ENCODE results near the gene HPSE2. TPM values are rescaled to one million over a fixed set of nuclear protein-coding genes. Genes with fewer than 3 reads are reported as not detected.

Gene HPSE2
- total RNA-seq, 4 donors from 2014 or later, result not detected

- DNase-seq, result no peak
- Histone ChIP-seq H3K4me1 (peaks cover 7 to 18% of the 10 kb centered on the region in 2 donors), H3K27me3 (no peaks in the 10 kb centered on the region), H3K36me3 (no peaks in the 10 kb centered on the region), H3K4me3 (replicated peaks in 1 of 3) (no peak overlapping the region), H3K9me3 (no peaks in the 10 kb centered on the region), H3K27ac (no peak overlapping the region)
- no peak for TF ChIP-seq CTCF (IDR thresholded peaks at IDR 0.05)
- TF ChIP-seq POLR2A (IDR thresholded peaks at IDR 0.05), result no peak
- intact Hi-C loops (cut with DNase I), result no loop called here
Observed at GRCh38 chr10:98449287-98449686, 786.4 kb downstream of the HPSE2 start.

GRCh38 chr10:98446661-98447221 lies 788.9 kb downstream of the HPSE2 start, which contains the start of gene HPS1:
HPS1 (minus strand) TSS chr10:98446935; CDS start chr10:98443240, 3,695 bp downstream.
- Histone ChIP-seq H3K27me3 (no peaks in the 10 kb centered on the region), H3K4me1 (peaks cover 7 to 18% of the 10 kb centered on the region in 2 donors), H3K36me3 (peaks cover 5 to 7% of the 10 kb centered on the region in 2 donors), H3K9me3 (no peaks in the 10 kb centered on the region), H3K4me3 (replicated peaks in 1 of 3) (peak within 1 kb of the TSS; percentile 58 to 79 (median 77)), H3K27ac (peak within 1 kb of the TSS; percentile 74 to 89 (median 87))
- no peak for TF ChIP-seq CTCF (IDR thresholded peaks at IDR 0.05)
- TF ChIP-seq POLR2A (IDR thresholded peaks at IDR 0.05), result peak; percentile 58 to 85
- peak; percentile 78 to 79 for DNase-seq
- intact Hi-C loops (cut with DNase I), result no loop called here
- 6 to 44% methylated on average over 3 to 23 of the region's 47 CpGs for WGBS, 2 donors

- Histone ChIP-seq H3K27ac (peak overlapping the region; percentile 74 to 89 (median 87)), H3K4me3 (replicated peaks in 1 of 3) (peak overlapping the region; percentile 58 to 79 (median 77)), H3K27me3 (no peaks in the 10 kb centered on the region), H3K36me3 (peaks cover 5 to 7% of the 10 kb centered on the region in 2 donors), H3K9me3 (no peaks in the 10 kb centered on the region), H3K4me1 (peaks cover 7 to 18% of the 10 kb centered on the region in 2 donors)
- TF ChIP-seq POLR2A (IDR thresholded peaks at IDR 0.05) (no peak), CTCF (IDR thresholded peaks at IDR 0.05) (no peak)
- intact Hi-C loops (cut with DNase I), result no loop called here
- DNase-seq, result peak; percentile 32 to 37
- WGBS, 2 donors, result 17 to 21% methylated on average over 25 of the region's 28 CpGs
Observed at GRCh38 chr10:98446151-98446660, 789.4 kb downstream of the HPSE2 start.

GRCh38 chr10:98445200-98445812 lies 790.3 kb downstream of the HPSE2 start:
- Histone ChIP-seq H3K27me3 (no peaks in the 10 kb centered on the region), H3K36me3 (peaks cover 5 to 15% of the 10 kb centered on the region in 2 donors), H3K27ac (peak overlapping the region in 1 of 3 donors; percentile 87), H3K9me3 (no peaks in the 10 kb centered on the region), H3K4me3 (replicated peaks in 1 of 3) (no peak overlapping the region), H3K4me1 (peaks cover 7 to 18% of the 10 kb centered on the region in 2 donors)
- WGBS, 2 donors, result 84% methylated on average over 10 of the region's 10 CpGs
- DNase-seq, result no peak
- intact Hi-C loops (cut with DNase I), result no loop called here
- TF ChIP-seq CTCF (IDR thresholded peaks at IDR 0.05) (no peak), POLR2A (IDR thresholded peaks at IDR 0.05) (no peak)
